H1 (cell line): ENCODE measurements around the gene CD300A. TPM values are rescaled to one million over a fixed set of nuclear protein-coding genes. Genes with fewer than 3 reads are reported as not detected.

ENCODE experiments used
- CTCF ChIA-PET: fragments of 300-600 bp; sonication (Branson Sonifier 250); formaldehyde crosslinking; loops from one replicate; lab custom pipeline; 2021; ENCODE audit not compliant: partially characterized antibody; lab: Charles Lee
- POLR2A ChIA-PET: fragments of 300-600 bp; sonication (Branson Sonifier 250); formaldehyde crosslinking; loops from one replicate; lab custom pipeline; 2021; ENCODE audit warnings: inconsistent platforms; ENCODE audit not compliant: partially characterized antibody; lab: Charles Lee
- DNase-seq, 2 experiments: peaks; one replicate each; pipeline versions ENCODE4 v3.0.0 to v3.0.0-alpha.2; 2010 to 2022; ENCODE audit warnings: low spot score in 2 of 2, low read depth in 1 of 2, mixed read lengths in 1 of 2
- FAIRE-seq: peaks from 2 replicates; lab custom pipeline; 2011; peaks lifted over from hg19 to GRCh38; lab: Jason Lieb, UNC
- H2AFZ ChIP-seq: 2 replicates; pipeline ENCODE4 v1.8.1; 2012; ENCODE audit warnings: low read length, inconsistent platforms
- H2AK5ac ChIP-seq: 2 replicates; pipeline ENCODE4 v1.6.1; 2013; ENCODE audit warnings: low read depth, low read length
- H2BK120ac ChIP-seq: replicated peaks from 2 replicates; pipeline ENCODE3; 2013; ENCODE audit warnings: low read depth, low read length, inconsistent platforms
- H2BK12ac ChIP-seq: 2 replicates; pipeline ENCODE4 v1.6.1; 2013; ENCODE audit warnings: low read depth, low read length
- H2BK15ac ChIP-seq: 2 replicates; pipeline ENCODE4 v1.6.1; 2013; ENCODE audit warnings: low read length
- H2BK20ac ChIP-seq: 2 replicates; pipeline ENCODE4 v1.6.1; 2013; ENCODE audit warnings: low read length
- H2BK5ac ChIP-seq: 2 replicates; pipeline ENCODE4 v1.6.1; 2013; ENCODE audit warnings: low read depth, low read length
- H3K14ac ChIP-seq: 2 replicates; pipeline ENCODE4 v1.6.1; 2013; ENCODE audit warnings: inconsistent platforms; ENCODE audit not compliant: insufficient read length
- H3K18ac ChIP-seq: 2 replicates; pipeline ENCODE4 v1.6.1; 2013; ENCODE audit warnings: low read length; ENCODE audit errors: extremely low read depth
- H3K23ac ChIP-seq: 2 replicates; pipeline ENCODE4 v1.6.1; 2013; ENCODE audit warnings: inconsistent platforms; ENCODE audit not compliant: insufficient read length
- H3K23me2 ChIP-seq: 2 replicates; pipeline ENCODE4 v1.6.1; 2013; ENCODE audit warnings: low read depth, low read length
- H3K27ac ChIP-seq: 2 replicates; pipeline ENCODE4 v1.6.1; 2011; ENCODE audit warnings: low read depth, low read length, inconsistent platforms
- H3K27me3 ChIP-seq, 4 experiments: replicated peaks in 1 of 4; 1 replicate in 1 of 4; 2 replicates in 3 of 4; pipeline versions ENCODE4 v1.6.1 to v1.8.1; 2011 to 2013; ENCODE audit warnings: low read length in 3 of 4, mild to moderate bottlenecking in 3 of 4, inconsistent platforms in 2 of 4, mixed read lengths in 2 of 4, moderate library complexity in 1 of 4; ENCODE audit not compliant: control insufficient read depth in 3 of 4, insufficient read depth in 3 of 4; ENCODE audit errors: extremely low read depth in 1 of 4
- H3K36me3 ChIP-seq, 4 experiments: 2 replicates each; pipeline versions ENCODE4 v1.6.1 to v1.8.1; 2011 to 2013; ENCODE audit warnings: mild to moderate bottlenecking in 4 of 4, low read length in 3 of 4, moderate library complexity in 2 of 4, control low read depth in 1 of 4, inconsistent platforms in 1 of 4; ENCODE audit not compliant: insufficient read depth in 4 of 4, control insufficient read depth in 2 of 4
- H3K4ac ChIP-seq: replicated peaks from 2 replicates; pipeline ENCODE3; 2013; ENCODE audit warnings: low read length, low read depth, mixed read lengths, inconsistent platforms; ENCODE audit not compliant: insufficient read length
- H3K4me1 ChIP-seq, 4 experiments: replicated peaks in 1 of 4; 1 replicate in 1 of 4; 2 replicates in 3 of 4; pipeline versions ENCODE4 v1.6.1 to v1.8.1; 2011 to 2013; ENCODE audit warnings: low read length in 3 of 4, inconsistent platforms in 2 of 4, mixed read lengths in 1 of 4; ENCODE audit not compliant: insufficient read depth in 4 of 4, control insufficient read depth in 3 of 4
- H3K4me2 ChIP-seq, 2 experiments: 2 replicates each; pipeline versions ENCODE4 v1.6.1 to v1.8.1; 2011 to 2013; ENCODE audit warnings: low read depth in 2 of 2, low read length in 2 of 2, control low read depth in 1 of 2, inconsistent platforms in 1 of 2, mild to moderate bottlenecking in 1 of 2; ENCODE audit not compliant: insufficient read depth in 1 of 2
- H3K4me3 ChIP-seq, 4 experiments: fragments of 200-600, 300-600 bp in 1 of 4; sonication (generic), shearing (Covaris generic), sonication (Bioruptor Twin) in 1 of 4; 2 replicates each; pipeline versions ENCODE4 v1.5.1 to v1.8.1; 2011 to 2016; ENCODE audit warnings: low read length in 4 of 4, low read depth in 3 of 4, control low read depth in 2 of 4, inconsistent platforms in 2 of 4, mild to moderate bottlenecking in 2 of 4, mixed read lengths in 1 of 4, moderate library complexity in 1 of 4; ENCODE audit not compliant: insufficient read depth in 2 of 4; ENCODE audit errors: extremely low read depth in 1 of 4
- H3K56ac ChIP-seq: replicated peaks from 2 replicates; pipeline ENCODE3; 2013; ENCODE audit warnings: low read depth, mild to moderate bottlenecking, mixed read lengths, low read length, inconsistent platforms; ENCODE audit not compliant: insufficient read length
- H3K79me1 ChIP-seq: 2 replicates; pipeline ENCODE4 v1.6.1; 2013; ENCODE audit warnings: low read depth, low read length, control low read depth
- H3K79me2 ChIP-seq, 2 experiments: 2 replicates each; pipeline versions ENCODE4 v1.6.1 to v1.8.1; 2012 to 2013; ENCODE audit warnings: low read length in 2 of 2, mild to moderate bottlenecking in 2 of 2, inconsistent platforms in 1 of 2; ENCODE audit not compliant: insufficient read depth in 2 of 2, control insufficient read depth in 1 of 2
- H3K9ac ChIP-seq, 4 experiments: replicated peaks in 1 of 4; 1 replicate in 1 of 4; 2 replicates in 3 of 4; pipeline versions ENCODE4 v1.6.1 to v1.8.1; 2011 to 2013; ENCODE audit warnings: low read depth in 3 of 4, low read length in 3 of 4, control low read depth in 2 of 4, mild to moderate bottlenecking in 2 of 4, moderate library complexity in 2 of 4, inconsistent platforms in 1 of 4; ENCODE audit errors: extremely low read depth in 1 of 4
- H3K9me3 ChIP-seq, 2 experiments: 2 replicates each; pipeline versions ENCODE4 v1.6.1 to v1.8.1; 2012 to 2013; ENCODE audit warnings: mild to moderate bottlenecking in 2 of 2, moderate library complexity in 2 of 2, control low read depth in 1 of 2, inconsistent platforms in 1 of 2, low read depth in 1 of 2, low read length in 1 of 2, mixed read lengths in 1 of 2; ENCODE audit not compliant: insufficient read depth in 2 of 2
- H4K20me1 ChIP-seq, 2 experiments: replicated peaks in 1 of 2; 2 replicates each; pipeline versions ENCODE3 to v1.8.1; 2011 to 2013; ENCODE audit warnings: inconsistent platforms in 2 of 2, low read length in 2 of 2, mild to moderate bottlenecking in 1 of 2; ENCODE audit not compliant: insufficient read depth in 2 of 2, control insufficient read depth in 1 of 2
- H4K5ac ChIP-seq: 2 replicates; pipeline ENCODE4 v1.6.1; 2013; ENCODE audit warnings: low read length, low read depth, mixed read lengths, inconsistent platforms; ENCODE audit not compliant: insufficient read length
- H4K8ac ChIP-seq: 2 replicates; pipeline ENCODE4 v1.8.0; 2013; ENCODE audit warnings: mild to moderate bottlenecking, moderate library complexity, low read length, inconsistent platforms; ENCODE audit not compliant: insufficient read depth; ENCODE audit errors: extremely low read depth
- H4K91ac ChIP-seq: replicated peaks from 2 replicates; pipeline ENCODE3; 2013; ENCODE audit warnings: low read length, mixed read lengths, inconsistent platforms; ENCODE audit not compliant: insufficient read length
- HDAC6 ChIP-seq: IDR thresholded peaks from one replicate; pipeline ENCODE4 v1.7.1; 2012; ENCODE audit warnings: low read depth, mild to moderate bottlenecking, inconsistent platforms, low read length, moderate library complexity
- SAP30 ChIP-seq: fragments of 300-600 bp; sonication (generic); IDR thresholded peaks from 2 replicates; pipeline ENCODE4 v1.7.1; 2012; ENCODE audit warnings: low read length, moderate library complexity, mild to moderate bottlenecking, inconsistent platforms; ENCODE audit not compliant: insufficient read depth, insufficient replicate concordance
- TAF1 ChIP-seq: IDR thresholded peaks from 2 replicates; pipeline ENCODE4 v1.6.1; 2011; ENCODE audit warnings: mild to moderate bottlenecking, low read depth, low read length
- WGBS, 2 experiments: shearing (Covaris generic) in 1 of 2; methylation state at CpG; one replicate each; pipeline versions ENCODE4 v1.1.6 to v1.1.7; 2013 to 2015; ENCODE audit warnings: low lambda C conversion rate in 2 of 2, mixed read lengths in 2 of 2, inconsistent platforms in 1 of 2, low coverage in 1 of 2, missing lambda C conversion rate in 1 of 2; ENCODE audit not compliant: insufficient replicate concordance in 2 of 2, insufficient coverage in 1 of 2, insufficient read length in 1 of 2; ENCODE audit errors: extremely low coverage in 1 of 2, missing lambda C conversion rate in 1 of 2; 5-methylcytosine and 5-hydroxymethylcytosine counted together
- polyA plus RNA-seq, 7 experiments: library from polyadenylated mRNA; depleted of rRNA in 3 of 7; stranded (reverse) in 5 of 7; unstranded in 2 of 7; fragments of >200 nt in 5 of 7; fragments of 200-250 nt in 2 of 7; gene quantifications; 1 replicate in 5 of 7; 2 replicates in 1 of 7; 4 replicates in 1 of 7; pipeline versions ENCODE4 v1.2.1 to v1.2.3, GENCODE V29; 2011 to 2013; ENCODE audit warnings: missing spikeins in 2 of 7, mixed read lengths in 2 of 7
- total RNA-seq: library from RNA; stranded (reverse); fragmentation: NEBNext Ultra II Directional; extraction: Animal tissue kit (Norgen Biotek cat#: 25700); gene quantifications from 2 replicates; pipeline ENCODE4 v1.2.1, GENCODE V29; 2021

CD300A gene
- total and polyA plus RNA-seq, 2 of the 8 experiments (the other 6 are each of a cell fraction or from before 2014, with no cell fraction given), result 0.52 to 1.3 TPM

DNA sequence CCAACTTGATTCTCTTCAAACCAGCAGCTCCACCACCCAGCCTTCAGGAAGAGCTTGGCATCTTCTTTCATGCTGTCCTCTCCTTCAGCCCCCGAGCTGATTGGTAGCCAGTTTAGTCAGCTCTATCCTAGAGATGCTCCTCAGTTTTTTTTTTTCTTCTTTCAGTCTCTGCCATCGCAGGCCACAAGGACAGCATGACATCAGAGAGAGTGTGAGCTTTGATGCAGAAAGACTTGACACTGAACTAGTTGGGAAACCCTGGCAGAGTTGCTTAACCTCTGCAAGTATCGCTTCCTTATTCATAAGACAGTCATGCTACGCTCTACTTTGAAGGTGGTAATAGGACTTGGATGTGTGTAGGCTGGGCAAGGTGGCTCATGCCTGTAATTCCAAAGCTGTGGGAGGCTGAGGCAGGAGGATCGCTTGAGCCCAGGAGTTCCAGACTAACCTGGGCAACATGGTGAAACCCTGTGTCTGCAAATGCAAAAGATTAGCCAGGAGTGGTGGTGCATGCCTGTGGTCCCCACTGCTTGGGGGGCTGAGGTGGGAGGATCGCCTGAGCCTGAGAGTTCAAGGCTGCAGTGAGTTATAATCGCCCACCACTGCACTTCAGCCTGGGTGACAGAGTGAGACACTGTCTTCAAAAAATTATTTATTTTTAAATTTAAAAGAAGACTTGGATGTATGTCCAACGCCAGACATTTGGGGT, 62.2 kb downstream of the CD300A start:
- no peak for DNase-seq
- POLR2A ChIA-PET, result interaction anchor here (0.6 kb wide), 2 partner anchors 31 to 96 kb away, joined by 3 read pairs; no protein-coding TSS in a partner anchor
- Histone ChIP-seq H4K20me1 (no peaks in the 10 kb centered on the region), H2BK12ac (no peak overlapping the region), H2BK15ac (no peak overlapping the region), H3K14ac (no peak overlapping the region), H3K4me2 (no peak overlapping the region), H3K9ac (no peak overlapping the region), H3K18ac (no peak overlapping the region), H3K36me3 (no peaks in the 10 kb centered on the region), H3K79me2 (no peaks in the 10 kb centered on the region), H4K91ac (no peak overlapping the region), H3K4ac (no peak overlapping the region), H2BK5ac (no peak overlapping the region), H2BK20ac (no peak overlapping the region), H2AFZ (no peak overlapping the region), H3K23me2 (no peaks in the 10 kb centered on the region), H3K56ac (no peak overlapping the region), H4K5ac (no peak overlapping the region), H3K4me1 (peaks cover 0 to 4% (median under 1%) of the 10 kb centered on the region in 4 experiments; a peak in 2 of 7 replicates), H3K23ac (no peak overlapping the region), H3K79me1 (no peaks in the 10 kb centered on the region), H4K8ac (no peak overlapping the region), H3K27me3 (peaks cover 0 to 2% (median 0%) of the 10 kb centered on the region in 4 experiments; a peak in 2 of 7 replicates), H3K27ac (no peak overlapping the region), H3K4me3 (no peak overlapping the region), H2BK120ac (no peak overlapping the region), H3K9me3 (0 out of 4 replicates have a peak, but pooled peaks cover 0 to under 1% of the 10 kb centered on the region in 2 experiments), H2AK5ac (no peak overlapping the region)
- FAIRE-seq, result no peak
- CTCF ChIA-PET, result interaction anchor here (0.6 to 1.8 kb wide), 6 partner anchors 33 to 152 kb away, joined by 3 to 10 read pairs (median 3); no protein-coding TSS in a partner anchor
- WGBS, 2 experiments, result 82% methylated on average over 8 of the region's 8 CpGs; no CpG with 5 or more reads in 1 of the 2 experiments
- TF ChIP-seq TAF1 (no peak), HDAC6 (no peak), SAP30 (no peak)
